ENCODE data around the gene PDX1.

Gene PDX1

GRCh38 chr13:27909378-27909777 is 10.4 kb upstream of the PDX1 start:
- no peak for TF ChIP-seq SUZ12 (IDR thresholded peaks at IDR 0.05; ENCODE audit: extremely low read depth, insufficient read depth, insufficient read length)
- TF ChIP-seq ZNF274 (IDR thresholded peaks at IDR 0.05; ENCODE audit: low read depth, low read length), result no peak
- TF ChIP-seq YY1 (IDR thresholded peaks at IDR 0.05; ENCODE audit: insufficient read depth, insufficient read length), result no peak
- Histone ChIP-seq H3K27me3 (ENCODE audit: insufficient read depth, insufficient read length) (peaks cover 25% of the 10 kb centered on the region), H3K4me3 (ENCODE audit: insufficient read length, low read depth) (no peak overlapping the region), H3K9ac (ENCODE audit: insufficient read length, low read depth) (no peak overlapping the region), H3K9me3 (ENCODE audit: insufficient read depth, low read length) (no peaks in the 10 kb centered on the region), H3K36me3 (ENCODE audit: insufficient read depth, insufficient read length, low read length) (no peaks in the 10 kb centered on the region), H3K4me1 (ENCODE audit: insufficient read depth, insufficient read length) (no peaks in the 10 kb centered on the region)
- DNase-seq (ENCODE audit: low read depth, low spot score), result no peak

- no peak for TF ChIP-seq YY1 (IDR thresholded peaks at IDR 0.05; ENCODE audit: insufficient read depth, insufficient read length)
- no peak for TF ChIP-seq SUZ12 (IDR thresholded peaks at IDR 0.05; ENCODE audit: extremely low read depth, insufficient read depth, insufficient read length)
- no peak for TF ChIP-seq ZNF274 (IDR thresholded peaks at IDR 0.05; ENCODE audit: low read depth, low read length)
- H3K27me3 ChIP-seq (ENCODE audit: insufficient read depth, insufficient read length), result peaks cover 41% of the 10 kb centered on the region
These were observed 8.3 kb upstream of the PDX1 start for GRCh38 chr13:27911521-27911920.

GRCh38 chr13:27913160-27913559 is 6.6 kb upstream of the PDX1 start:
- no peak overlapping the region for H3K9ac ChIP-seq (ENCODE audit: insufficient read length, low read depth)
- H3K4me3 ChIP-seq (ENCODE audit: insufficient read length, low read depth), result no peak overlapping the region
- H3K36me3 ChIP-seq (ENCODE audit: insufficient read depth, insufficient read length, low read length), result no peaks in the 10 kb centered on the region
- DNase-seq (ENCODE audit: low read depth, low spot score), result no peak
- peaks cover under 1% of the 10 kb centered on the region for H3K4me1 ChIP-seq (ENCODE audit: insufficient read depth, insufficient read length)
- H3K9me3 ChIP-seq (ENCODE audit: insufficient read depth, low read length), result no peaks in the 10 kb centered on the region
- peaks cover 55% of the 10 kb centered on the region for H3K27me3 ChIP-seq (ENCODE audit: insufficient read depth, insufficient read length)
- TF ChIP-seq YY1 (IDR thresholded peaks at IDR 0.05; ENCODE audit: insufficient read depth, insufficient read length) (no peak), ZNF274 (IDR thresholded peaks at IDR 0.05; ENCODE audit: low read depth, low read length) (no peak), SUZ12 (IDR thresholded peaks at IDR 0.05; ENCODE audit: extremely low read depth, insufficient read depth, insufficient read length) (no peak)

More at GRCh38 chr13:27911521-27911920, 8.3 kb upstream of the PDX1 start:
- Histone ChIP-seq H3K36me3 (ENCODE audit: insufficient read depth, insufficient read length, low read length) (no peaks in the 10 kb centered on the region), H3K9ac (ENCODE audit: insufficient read length, low read depth) (no peak overlapping the region), H3K4me1 (ENCODE audit: insufficient read depth, insufficient read length) (no peaks in the 10 kb centered on the region), H3K9me3 (ENCODE audit: insufficient read depth, low read length) (no peaks in the 10 kb centered on the region), H3K4me3 (ENCODE audit: insufficient read length, low read depth) (no peak overlapping the region)
- DNase-seq (ENCODE audit: low read depth, low spot score), result no peak

- H3K27me3 ChIP-seq (ENCODE audit: insufficient read depth, insufficient read length), result peaks cover 74% of the 10 kb centered on the region
- H3K36me3 ChIP-seq (ENCODE audit: insufficient read depth, insufficient read length, low read length), result no peaks in the 10 kb centered on the region
- no peak overlapping the region for H3K4me3 ChIP-seq (ENCODE audit: insufficient read length, low read depth)
- no peaks in the 10 kb centered on the region for H3K9me3 ChIP-seq (ENCODE audit: insufficient read depth, low read length)
- H3K9ac ChIP-seq (ENCODE audit: insufficient read length, low read depth), result no peak overlapping the region
- TF ChIP-seq ZNF274 (IDR thresholded peaks at IDR 0.05; ENCODE audit: low read depth, low read length) (no peak), SUZ12 (IDR thresholded peaks at IDR 0.05; ENCODE audit: extremely low read depth, insufficient read depth, insufficient read length) (no peak), YY1 (IDR thresholded peaks at IDR 0.05; ENCODE audit: insufficient read depth, insufficient read length) (no peak)
- DNase-seq (ENCODE audit: low read depth, low spot score), result no peak
- H3K4me1 ChIP-seq (ENCODE audit: insufficient read depth, insufficient read length), result peaks cover 2% of the 10 kb centered on the region
These were observed 4.2 kb upstream of the PDX1 start for GRCh38 chr13:27915301-27916207.

- peaks cover 2% of the 10 kb centered on the region for H3K4me1 ChIP-seq (ENCODE audit: insufficient read depth, insufficient read length)
- no peak overlapping the region for H3K4me3 ChIP-seq (ENCODE audit: insufficient read length, low read depth)
- peaks cover 91% of the 10 kb centered on the region for H3K27me3 ChIP-seq (ENCODE audit: insufficient read depth, insufficient read length)
- H3K9ac ChIP-seq (ENCODE audit: insufficient read length, low read depth), result no peak overlapping the region
- H3K36me3 ChIP-seq (ENCODE audit: insufficient read depth, insufficient read length, low read length), result no peaks in the 10 kb centered on the region
- no peak for DNase-seq (ENCODE audit: low read depth, low spot score)
- no peak for TF ChIP-seq YY1 (IDR thresholded peaks at IDR 0.05; ENCODE audit: insufficient read depth, insufficient read length)
- peak; percentile 30 for TF ChIP-seq SUZ12 (IDR thresholded peaks at IDR 0.05; ENCODE audit: extremely low read depth, insufficient read depth, insufficient read length)
- no peaks in the 10 kb centered on the region for H3K9me3 ChIP-seq (ENCODE audit: insufficient read depth, low read length)
These were observed 2.5 kb upstream of the PDX1 start for GRCh38 chr13:27917121-27917947.

GRCh38 chr13:27918041-27918917 is 1.5 kb upstream of the PDX1 start:
- Histone ChIP-seq H3K4me1 (ENCODE audit: insufficient read depth, insufficient read length) (peaks cover 2% of the 10 kb centered on the region), H3K27me3 (ENCODE audit: insufficient read depth, insufficient read length) (peaks cover 98% of the 10 kb centered on the region), H3K4me3 (ENCODE audit: insufficient read length, low read depth) (no peak overlapping the region), H3K9me3 (ENCODE audit: insufficient read depth, low read length) (no peaks in the 10 kb centered on the region), H3K36me3 (ENCODE audit: insufficient read depth, insufficient read length, low read length) (no peaks in the 10 kb centered on the region), H3K9ac (ENCODE audit: insufficient read length, low read depth) (no peak overlapping the region)
- DNase-seq (ENCODE audit: low read depth, low spot score), result no peak
- TF ChIP-seq ZNF274 (IDR thresholded peaks at IDR 0.05; ENCODE audit: low read depth, low read length), result no peak
- TF ChIP-seq SUZ12 (IDR thresholded peaks at IDR 0.05; ENCODE audit: extremely low read depth, insufficient read depth, insufficient read length), result peak; percentile 93
- TF ChIP-seq YY1 (IDR thresholded peaks at IDR 0.05; ENCODE audit: insufficient read depth, insufficient read length), result no peak
